IMR-90 (cell line): Measurements from ENCODE around the gene SOX6. TPM values are rescaled to one million over a fixed set of nuclear protein-coding genes. Genes with fewer than 3 reads are reported as not detected.

Experiments
- ATAC-seq: fragments of 200-7000 bp; cut with Tn5 transposase; 2 replicates; pipeline ENCODE4 v1.9.1; 2020; ENCODE audit warnings: low read depth, mild to moderate bottlenecking, moderate library complexity
- BruUV-seq: library from RNA; stranded (reverse); fragments of 400-500 nt; replicated peaks from 2 replicates; lab custom pipeline; 2021; lab: Mats Ljungman, UMichigan
- CTCF ChIA-PET: fragments of 300-600 bp; formaldehyde crosslinking; extraction: SDS; loops from one replicate; lab custom pipeline; 2021; ENCODE audit warnings: antibody characterized with exemption; lab: Yijun Ruan, JAX
- POLR2A ChIA-PET: fragments of 300-600 bp; sonication (Branson Sonifier 250); formaldehyde crosslinking; loops from one replicate; lab custom pipeline; 2022; ENCODE audit warnings: antibody characterized with exemption; ENCODE audit not compliant: unreplicated experiment; lab: Charles Lee
- DNase-seq: peaks from one replicate; pipeline ENCODE4 v3.0.0; 2013
- H2AFZ ChIP-seq: replicated peaks from 2 replicates; pipeline ENCODE3; 2013; ENCODE audit warnings: low read length, mild to moderate bottlenecking; ENCODE audit not compliant: poor library complexity
- H2AK5ac ChIP-seq: 2 replicates; pipeline ENCODE4 v1.6.1; 2013; ENCODE audit warnings: low read depth, low read length, inconsistent platforms
- H2AK9ac ChIP-seq: replicated peaks from 2 replicates; pipeline ENCODE3; 2013; ENCODE audit warnings: mild to moderate bottlenecking, low read depth, low read length, moderate library complexity; ENCODE audit not compliant: poor library complexity
- H2BK120ac ChIP-seq: 2 replicates; pipeline ENCODE4 v1.6.1; 2013; ENCODE audit warnings: low read depth, low read length, inconsistent platforms
- H2BK15ac ChIP-seq: 3 replicates; pipeline ENCODE4 v1.6.1; 2013; ENCODE audit warnings: low read depth, low read length, inconsistent platforms
- H2BK20ac ChIP-seq: 2 replicates; pipeline ENCODE4 v1.6.1; 2013; ENCODE audit warnings: low read depth, mild to moderate bottlenecking, inconsistent platforms, low read length, moderate library complexity
- H2BK5ac ChIP-seq: 2 replicates; pipeline ENCODE4 v1.6.1; 2013; ENCODE audit warnings: mild to moderate bottlenecking, low read depth, low read length, inconsistent platforms; ENCODE audit not compliant: poor library complexity, severe bottlenecking
- H3K14ac ChIP-seq: replicated peaks from 2 replicates; pipeline ENCODE4 v1.6.1; 2013; ENCODE audit warnings: low read depth, low read length, inconsistent platforms
- H3K18ac ChIP-seq: 2 replicates; pipeline ENCODE4 v1.6.1; 2013; ENCODE audit warnings: low read depth, low read length, control low read depth
- H3K23ac ChIP-seq: 2 replicates; pipeline ENCODE4 v1.6.1; 2013; ENCODE audit warnings: low read depth, low read length, inconsistent platforms
- H3K27ac ChIP-seq: 2 replicates; pipeline ENCODE4 v1.5.1; 2013; ENCODE audit warnings: mild to moderate bottlenecking, control low read depth, low read length; ENCODE audit not compliant: insufficient read depth
- H3K27me3 ChIP-seq: 2 replicates; pipeline ENCODE4 v1.6.1; 2013; ENCODE audit warnings: low read length; ENCODE audit not compliant: control insufficient read depth, insufficient read depth
- H3K36me3 ChIP-seq: 2 replicates; pipeline ENCODE4 v1.6.1; 2013; ENCODE audit warnings: low read length, mixed read lengths; ENCODE audit not compliant: control insufficient read depth, insufficient read depth
- H3K4ac ChIP-seq: 2 replicates; pipeline ENCODE4 v1.6.1; 2013; ENCODE audit warnings: low read depth, low read length, inconsistent platforms
- H3K4me1 ChIP-seq: 2 replicates; pipeline ENCODE4 v1.6.1; 2013; ENCODE audit warnings: low read length, mixed read lengths; ENCODE audit not compliant: control insufficient read depth, insufficient read depth
- H3K4me2 ChIP-seq: 2 replicates; pipeline ENCODE4 v1.6.1; 2013; ENCODE audit warnings: low read depth, mild to moderate bottlenecking, control low read depth, low read length, moderate library complexity
- H3K4me3 ChIP-seq: 2 replicates; pipeline ENCODE4 v1.5.1; 2013; ENCODE audit warnings: low read depth, mild to moderate bottlenecking, control low read depth, low read length, moderate library complexity; ENCODE audit not compliant: insufficient read depth
- H3K56ac ChIP-seq: 2 replicates; pipeline ENCODE4 v1.6.1; 2013; ENCODE audit warnings: low read length, inconsistent platforms; ENCODE audit not compliant: insufficient read depth; ENCODE audit errors: extremely low read depth
- H3K79me1 ChIP-seq, 2 experiments: 2 replicates each; pipeline ENCODE4 v1.6.1; 2013; ENCODE audit warnings: low read length in 2 of 2, inconsistent platforms in 1 of 2, low read depth in 1 of 2
- H3K9ac ChIP-seq: 2 replicates; pipeline ENCODE4 v1.6.1; 2013; ENCODE audit warnings: low read depth, low read length, control low read depth
- H3K9me1 ChIP-seq: 2 replicates; pipeline ENCODE4 v1.6.1; 2013; ENCODE audit warnings: low read length, inconsistent platforms; ENCODE audit not compliant: insufficient read depth
- H3K9me3 ChIP-seq: 2 replicates; pipeline ENCODE4 v1.6.1; 2013; ENCODE audit warnings: low read length; ENCODE audit not compliant: control insufficient read depth, insufficient read depth
- H4K20me1 ChIP-seq: 2 replicates; pipeline ENCODE4 v1.6.1; 2013; ENCODE audit warnings: low read length, inconsistent platforms; ENCODE audit not compliant: insufficient read depth
- H4K5ac ChIP-seq: 2 replicates; pipeline ENCODE4 v1.6.1; 2013; ENCODE audit warnings: mild to moderate bottlenecking, low read depth, low read length, control low read depth
- H4K8ac ChIP-seq, 2 experiments: 2 replicates each; pipeline ENCODE4 v1.6.1; 2013; ENCODE audit warnings: low read depth in 2 of 2, low read length in 2 of 2, control low read depth in 1 of 2, inconsistent platforms in 1 of 2
- H4K91ac ChIP-seq: 2 replicates; pipeline ENCODE4 v1.6.1; 2013; ENCODE audit warnings: low read depth, low read length, inconsistent platforms; ENCODE audit not compliant: insufficient read depth
- BHLHE40 ChIP-seq: fragments of 150-350 bp; IDR thresholded peaks from 2 replicates; pipeline ENCODE4 v1.6.1; 2016; ENCODE audit warnings: mild to moderate bottlenecking, low read depth, low read length
- CEBPB ChIP-seq: IDR thresholded peaks from 2 replicates; pipeline ENCODE4 v1.6.1; 2012; ENCODE audit warnings: low read depth, low read length, improper control_type of control experiment
- CHD1 ChIP-seq: IDR thresholded peaks from 2 replicates; pipeline ENCODE4 v1.6.1; 2012; ENCODE audit warnings: low read depth, low read length, improper control_type of control experiment
- FOS ChIP-seq: fragments of 150-350 bp; IDR thresholded peaks from 2 replicates; pipeline ENCODE4 v1.6.1; 2016; ENCODE audit warnings: low read depth, low read length
- MAFK ChIP-seq: IDR thresholded peaks from 2 replicates; pipeline ENCODE4 v1.6.1; 2012; ENCODE audit warnings: low read depth, low read length, improper control_type of control experiment
- MAZ ChIP-seq: IDR thresholded peaks from 2 replicates; pipeline ENCODE4 v1.6.1; 2012; ENCODE audit warnings: low read depth, mild to moderate bottlenecking, low read length, improper control_type of control experiment, moderate library complexity, borderline replicate concordance
- MXI1 ChIP-seq: IDR thresholded peaks from 2 replicates; pipeline ENCODE4 v1.6.1; 2012; ENCODE audit warnings: low read depth, mild to moderate bottlenecking, low read length, moderate library complexity, borderline replicate concordance
- NFE2L2 ChIP-seq: fragments of 150-350 bp; IDR thresholded peaks from 2 replicates; pipeline ENCODE4 v1.6.1; 2016; ENCODE audit warnings: low read depth, mild to moderate bottlenecking, low read length
- POLR2A ChIP-seq: IDR thresholded peaks from 2 replicates; pipeline ENCODE4 v1.6.1; 2012; ENCODE audit warnings: mild to moderate bottlenecking, low read depth, low read length
- RAD21 ChIP-seq: IDR thresholded peaks from 2 replicates; pipeline ENCODE4 v1.6.1; 2012; ENCODE audit warnings: low read length, improper control_type of control experiment
- RCOR1 ChIP-seq: IDR thresholded peaks from 2 replicates; pipeline ENCODE4 v1.6.1; 2012; ENCODE audit warnings: mild to moderate bottlenecking, low read length, improper control_type of control experiment; ENCODE audit not compliant: insufficient replicate concordance
- RFX5 ChIP-seq: IDR thresholded peaks from 2 replicates; pipeline ENCODE4 v1.8.0; 2012; ENCODE audit warnings: low read depth, mild to moderate bottlenecking, low read length, moderate library complexity
- SMC3 ChIP-seq: fragments of 150-350 bp; IDR thresholded peaks from 2 replicates; pipeline ENCODE4 v1.6.1; 2016; ENCODE audit warnings: low read depth, mild to moderate bottlenecking, antibody characterized with exemption, low read length, moderate library complexity
- WGBS, 2 experiments: methylation state at CpG; one replicate each; pipeline versions ENCODE4 v1.1.5 to v1.1.7; 2013; ENCODE audit warnings: missing lambda C conversion rate in 2 of 2; ENCODE audit not compliant: insufficient read length in 1 of 2; ENCODE audit errors: extremely low coverage in 2 of 2; 5-methylcytosine and 5-hydroxymethylcytosine counted together
- dilution Hi-C: fragments of 300-500 bp; cut with HindIII; formaldehyde crosslinking; loops from one replicate; pipeline ENCODE4 v1.14.3; 2018; ENCODE audit warnings: low sequenced_read_pairs; ENCODE audit not compliant: unreplicated experiment
- in situ Hi-C: fragments of 300-500 bp; cut with MboI; formaldehyde crosslinking; loops from 3 replicates; pipeline ENCODE4 v1.14.3; 2019; ENCODE audit warnings: low sequenced_read_pairs, inconsistent platforms, mixed read lengths
- intact Hi-C: fragments of 100-400 bp; cut with micrococcal nuclease; formaldehyde crosslinking; loops from 2 replicates; pipeline ENCODE4 v1.10.0; 2022
- polyA plus RNA-seq, 3 experiments: library from polyadenylated mRNA; depleted of rRNA; stranded (reverse); fragments of >200 nt; gene quantifications; 2 replicates each; pipeline ENCODE4 v1.2.3, GENCODE V29; 2012; ENCODE audit warnings: low replicate concordance in 1 of 3
- total RNA-seq: library from RNA; depleted of rRNA; stranded (reverse); fragments of >200 nt; gene quantifications from 2 replicates; pipeline ENCODE4 v1.2.3, GENCODE V29; 2012
- TF ChIP-seq, protein P1 (sequence below): conservative IDR thresholded peaks from 2 replicates; pipeline ENCODE4 v1.5.1; 2012; ENCODE audit warnings: mild to moderate bottlenecking, low read depth, low read length, improper control_type of control experiment
- TF ChIP-seq, protein P2 (sequence below): fragments of 150-350 bp; IDR thresholded peaks from 2 replicates; pipeline ENCODE4 v1.6.1; 2017; ENCODE audit warnings: mild to moderate bottlenecking, antibody characterized with exemption, low read length, low read depth
- TF ChIP-seq, protein P3 (sequence below): fragments of 150-350 bp; IDR thresholded peaks from 2 replicates; pipeline ENCODE4 v1.6.1; 2016; ENCODE audit warnings: low read depth, mild to moderate bottlenecking, low read length, moderate library complexity, borderline replicate concordance

The SOX6 gene
- total and polyA plus RNA-seq, 2 of the 4 experiments (the other 2 are of a cell fraction): 1.7 to 7.7 TPM

DNA sequence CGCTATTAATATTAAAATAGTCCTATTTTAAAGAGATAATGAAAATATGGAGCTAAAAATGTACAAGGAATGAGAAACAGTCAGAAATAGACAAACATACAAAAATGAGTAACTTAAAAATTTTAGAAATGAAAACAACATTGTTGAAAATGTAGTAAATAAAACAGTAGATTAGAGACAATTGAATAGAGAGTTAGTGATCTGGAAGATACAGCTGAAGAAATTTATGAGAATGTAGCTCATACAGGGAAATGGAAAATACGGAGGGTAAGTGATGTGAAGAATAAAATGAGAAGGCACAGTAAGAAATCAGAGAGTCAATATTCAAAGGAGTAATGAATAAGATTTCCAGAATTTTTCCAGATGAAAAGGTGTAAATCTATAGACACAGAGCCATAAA lies 424.8 kb downstream of the SOX6 start:
- Histone ChIP-seq H2AK5ac (no peak overlapping the region), H4K20me1 (no peaks in the 10 kb centered on the region), H3K14ac (no peak overlapping the region), H4K91ac (no peak overlapping the region), H3K23ac (no peak overlapping the region), H3K4ac (no peak overlapping the region), H3K56ac (no peak overlapping the region), H3K9me3 (peaks cover 2% of the 10 kb centered on the region), H2AFZ (no peak overlapping the region), H4K5ac (no peak overlapping the region), H3K36me3 (no peaks in the 10 kb centered on the region), H3K4me1 (no peaks in the 10 kb centered on the region), H2BK15ac (no peak overlapping the region), H4K8ac (no peak overlapping the region), H3K18ac (no peak overlapping the region), H3K27ac (no peak overlapping the region), H3K9ac (no peak overlapping the region), H3K4me2 (no peak overlapping the region), H3K9me1 (no peaks in the 10 kb centered on the region), H2AK9ac (no peak overlapping the region), H2BK120ac (no peak overlapping the region), H2BK20ac (no peak overlapping the region), H3K4me3 (no peak overlapping the region), H3K27me3 (peaks cover 3% of the 10 kb centered on the region; the same call in 1 of the 2 replicates), H2BK5ac (no peak overlapping the region), H3K79me1 (no peaks in the 10 kb centered on the region)
- intact Hi-C loops (no loop called here), in situ Hi-C loops (no loop called here), dilution Hi-C loops (no loop called here)
- no peak for DNase-seq
- CTCF ChIA-PET: interaction anchor here (0.7 kb wide), 1 partner anchor 91 kb away, joined by 4 read pairs; no protein-coding TSS in a partner anchor
- TF ChIP-seq NFE2L2 (no peak), RCOR1 (no peak), MAFK (no peak), FOS (no peak), SMC3 (no peak), POLR2A (no peak), MXI1 (no peak), RFX5 (no peak), CHD1 (no peak), RAD21 (no peak), CEBPB (no peak), BHLHE40 (no peak), MAZ (no peak)
- TF ChIP-seq, protein P1, sequence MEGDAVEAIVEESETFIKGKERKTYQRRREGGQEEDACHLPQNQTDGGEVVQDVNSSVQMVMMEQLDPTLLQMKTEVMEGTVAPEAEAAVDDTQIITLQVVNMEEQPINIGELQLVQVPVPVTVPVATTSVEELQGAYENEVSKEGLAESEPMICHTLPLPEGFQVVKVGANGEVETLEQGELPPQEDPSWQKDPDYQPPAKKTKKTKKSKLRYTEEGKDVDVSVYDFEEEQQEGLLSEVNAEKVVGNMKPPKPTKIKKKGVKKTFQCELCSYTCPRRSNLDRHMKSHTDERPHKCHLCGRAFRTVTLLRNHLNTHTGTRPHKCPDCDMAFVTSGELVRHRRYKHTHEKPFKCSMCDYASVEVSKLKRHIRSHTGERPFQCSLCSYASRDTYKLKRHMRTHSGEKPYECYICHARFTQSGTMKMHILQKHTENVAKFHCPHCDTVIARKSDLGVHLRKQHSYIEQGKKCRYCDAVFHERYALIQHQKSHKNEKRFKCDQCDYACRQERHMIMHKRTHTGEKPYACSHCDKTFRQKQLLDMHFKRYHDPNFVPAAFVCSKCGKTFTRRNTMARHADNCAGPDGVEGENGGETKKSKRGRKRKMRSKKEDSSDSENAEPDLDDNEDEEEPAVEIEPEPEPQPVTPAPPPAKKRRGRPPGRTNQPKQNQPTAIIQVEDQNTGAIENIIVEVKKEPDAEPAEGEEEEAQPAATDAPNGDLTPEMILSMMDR: no peak
- TF ChIP-seq, protein P2, sequence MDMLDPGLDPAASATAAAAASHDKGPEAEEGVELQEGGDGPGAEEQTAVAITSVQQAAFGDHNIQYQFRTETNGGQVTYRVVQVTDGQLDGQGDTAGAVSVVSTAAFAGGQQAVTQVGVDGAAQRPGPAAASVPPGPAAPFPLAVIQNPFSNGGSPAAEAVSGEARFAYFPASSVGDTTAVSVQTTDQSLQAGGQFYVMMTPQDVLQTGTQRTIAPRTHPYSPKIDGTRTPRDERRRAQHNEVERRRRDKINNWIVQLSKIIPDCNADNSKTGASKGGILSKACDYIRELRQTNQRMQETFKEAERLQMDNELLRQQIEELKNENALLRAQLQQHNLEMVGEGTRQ: no peak
- TF ChIP-seq, protein P3, sequence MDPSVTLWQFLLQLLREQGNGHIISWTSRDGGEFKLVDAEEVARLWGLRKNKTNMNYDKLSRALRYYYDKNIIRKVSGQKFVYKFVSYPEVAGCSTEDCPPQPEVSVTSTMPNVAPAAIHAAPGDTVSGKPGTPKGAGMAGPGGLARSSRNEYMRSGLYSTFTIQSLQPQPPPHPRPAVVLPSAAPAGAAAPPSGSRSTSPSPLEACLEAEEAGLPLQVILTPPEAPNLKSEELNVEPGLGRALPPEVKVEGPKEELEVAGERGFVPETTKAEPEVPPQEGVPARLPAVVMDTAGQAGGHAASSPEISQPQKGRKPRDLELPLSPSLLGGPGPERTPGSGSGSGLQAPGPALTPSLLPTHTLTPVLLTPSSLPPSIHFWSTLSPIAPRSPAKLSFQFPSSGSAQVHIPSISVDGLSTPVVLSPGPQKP: no peak
- BruUV-seq: no TSS peak
- no CpG with 5 or more reads among the region's 2 CpGs for WGBS, 2 experiments
- ATAC-seq: no peak
- POLR2A ChIA-PET: no interaction called here
